Measurements from ENCODE around the gene TEX13C. TPM values are rescaled to one million over a fixed set of nuclear protein-coding genes. Genes with fewer than 3 reads are reported as not detected.
"Not testable (repeated sequence)": the region's sequence is repeated elsewhere in the genome, so short reads cannot be mapped to it uniquely, and the experiment has no call there.

Gene TEX13C
- total and polyA plus RNA-seq, 7 experiments from 2014 or later = not detected

DNA sequence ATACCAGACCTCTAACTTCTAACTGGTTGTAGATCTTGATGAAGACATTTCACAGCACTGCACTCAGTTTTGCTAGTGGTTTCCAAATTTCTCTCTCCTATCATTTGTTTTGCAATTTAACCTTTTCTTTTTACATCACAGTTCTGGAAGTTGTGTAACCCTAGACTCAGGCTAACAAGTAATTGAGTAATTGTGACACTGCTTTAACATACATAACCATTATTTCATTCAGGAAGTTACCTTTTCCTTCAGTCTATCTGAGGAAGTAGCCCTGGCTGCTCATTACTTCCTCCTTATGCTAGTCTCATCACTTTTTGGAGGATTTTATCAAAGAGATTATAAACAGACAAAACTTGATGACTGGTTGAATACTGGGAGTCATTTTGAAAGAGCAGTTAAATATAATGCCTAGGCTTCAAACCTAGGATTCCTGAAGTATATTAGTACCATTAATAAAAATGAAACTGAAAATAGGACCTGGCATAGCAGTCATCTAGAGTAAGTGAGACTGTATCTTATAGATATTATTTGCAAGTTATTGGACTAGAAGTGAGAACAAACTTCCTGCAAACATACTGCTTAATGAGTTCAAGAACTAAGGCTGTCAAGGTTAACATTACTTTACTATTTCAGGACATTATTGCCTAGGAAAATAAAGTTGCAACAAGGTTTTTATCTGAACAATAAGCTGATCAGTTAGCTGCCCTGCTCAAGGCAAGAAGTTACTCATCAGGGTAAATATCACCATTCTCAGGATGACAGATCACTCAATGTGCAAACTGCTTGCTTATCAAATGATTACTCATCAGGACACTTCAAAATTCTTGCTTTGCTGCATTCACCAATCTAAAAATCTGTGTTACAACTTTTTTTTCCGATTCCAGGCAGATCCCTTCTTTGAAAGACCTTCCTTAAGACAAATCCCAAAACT, 25.6 kb upstream of the TEX13C start:
- ATAC-seq (no peak), DNase-seq (no peak)
- H3K4me1 Mint-ChIP-seq = peaks cover 5 to 20% (median 16%) of the 10 kb centered on the region in 7 donors
- H3K36me3 Mint-ChIP-seq = no peaks in the 10 kb centered on the region
- H3K36me3 ChIP-seq (ENCODE audit: control insufficient read depth in 2 of 3, insufficient read depth in 3 of 3, low read length in 3 of 3) = no peaks in the 10 kb centered on the region
- ChIA-PET POLR2A (no interaction called here), CTCF (no interaction called here)
- H3K9me3 ChIP-seq (ENCODE audit: control insufficient read depth in 2 of 3, low read length in 3 of 3) = no peaks in the 10 kb centered on the region
- H3K27ac ChIP-seq (ENCODE audit: low read depth, low read length) = no peak overlapping the region
- H3K9me3 Mint-ChIP-seq = no peaks in the 10 kb centered on the region
- no peaks in the 10 kb centered on the region for H3K27me3 Mint-ChIP-seq
- no peak overlapping the region for H3K4me3 ChIP-seq (ENCODE audit: low read length)
- H3K4me1 ChIP-seq (ENCODE audit: control insufficient read depth in 2 of 2, insufficient read depth in 2 of 2, low read length in 2 of 2) = peaks cover 0 to 10% of the 10 kb centered on the region in 2 donors
- H3K27ac Mint-ChIP-seq = peak overlapping the region in 1 of 9 donors; percentile 65
- H3K4me3 Mint-ChIP-seq = peak overlapping the region in 3 of 10 donors; percentile 13 to 44 (median 28)
- intact Hi-C loops (cut with micrococcal nuclease) = no loop called here
- H3K27me3 ChIP-seq (ENCODE audit: control insufficient read depth in 2 of 2, insufficient read depth in 2 of 2, low read length in 2 of 2) = no peaks in the 10 kb centered on the region

DNA sequence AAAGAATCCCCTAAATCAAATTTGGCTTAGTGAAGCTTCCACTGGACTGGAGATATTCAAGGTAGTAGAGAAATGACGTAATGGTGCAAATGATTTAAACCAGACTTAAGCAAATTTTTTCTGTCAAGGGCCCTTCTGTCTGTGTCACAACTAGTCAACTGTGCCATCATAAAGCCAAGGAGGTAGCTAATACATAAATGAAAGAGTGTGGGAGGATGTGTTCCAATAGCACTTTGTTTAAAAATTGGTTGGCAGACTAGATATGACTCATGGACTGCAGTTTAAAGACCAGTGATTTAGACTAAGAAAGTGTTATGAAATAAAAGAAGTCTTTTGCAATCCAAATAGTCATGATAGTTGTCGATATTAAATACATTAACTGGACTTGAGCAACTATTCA, 24.3 kb upstream of the TEX13C start:
- H3K27ac Mint-ChIP-seq = peak overlapping the region in 1 of 9 donors; percentile 43
- CTCF ChIA-PET = no interaction called here
- Histone ChIP-seq H3K36me3 (ENCODE audit: control insufficient read depth in 2 of 3, insufficient read depth in 3 of 3, low read length in 3 of 3) (no peaks in the 10 kb centered on the region), H3K4me3 (ENCODE audit: low read length) (no peak overlapping the region), H3K9me3 (ENCODE audit: control insufficient read depth in 2 of 3, low read length in 3 of 3) (no peaks in the 10 kb centered on the region), H3K27me3 (ENCODE audit: control insufficient read depth in 2 of 2, insufficient read depth in 2 of 2, low read length in 2 of 2) (no peaks in the 10 kb centered on the region), H3K4me1 (ENCODE audit: control insufficient read depth in 2 of 2, insufficient read depth in 2 of 2, low read length in 2 of 2) (peaks cover 0 to 10% of the 10 kb centered on the region in 2 donors), H3K27ac (ENCODE audit: low read depth, low read length) (no peak overlapping the region)
- H3K36me3 Mint-ChIP-seq = no peaks in the 10 kb centered on the region
- DNase-seq (no peak), ATAC-seq (no peak)
- intact Hi-C loops (cut with micrococcal nuclease) = no loop called here
- H3K4me1 Mint-ChIP-seq = peaks cover 5 to 20% (median 16%) of the 10 kb centered on the region in 7 donors
- POLR2A ChIA-PET = no interaction called here
- no peaks in the 10 kb centered on the region for H3K27me3 Mint-ChIP-seq
- no peaks in the 10 kb centered on the region for H3K9me3 Mint-ChIP-seq
- H3K4me3 Mint-ChIP-seq = no peak overlapping the region

DNA sequence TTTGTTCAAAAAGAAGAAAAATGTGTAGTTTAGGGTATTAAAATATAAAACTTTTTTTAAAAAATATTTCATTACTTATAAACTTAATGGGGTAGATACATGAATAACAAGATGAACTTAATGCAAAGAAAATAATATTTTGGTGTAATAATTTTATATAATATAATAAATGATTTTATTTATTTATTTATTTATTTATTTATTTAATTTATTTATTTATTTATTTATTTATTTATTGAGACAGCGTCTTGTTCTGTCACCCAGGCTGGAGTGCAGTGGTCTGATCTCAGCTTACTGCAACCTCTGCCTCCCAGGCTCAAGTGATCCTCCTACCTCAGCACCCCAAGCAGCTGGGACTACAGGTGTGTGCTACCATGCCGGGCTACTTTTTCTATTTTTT, 20.8 kb upstream of the TEX13C start:
- Histone ChIP-seq H3K27me3 (ENCODE audit: control insufficient read depth in 2 of 2, insufficient read depth in 2 of 2, low read length in 2 of 2) (no peaks in the 10 kb centered on the region), H3K36me3 (ENCODE audit: control insufficient read depth in 2 of 3, insufficient read depth in 3 of 3, low read length in 3 of 3) (no peaks in the 10 kb centered on the region), H3K4me1 (ENCODE audit: control insufficient read depth in 2 of 2, insufficient read depth in 2 of 2, low read length in 2 of 2) (peaks cover 0 to 10% of the 10 kb centered on the region in 2 donors), H3K27ac (ENCODE audit: low read depth, low read length) (no peak overlapping the region), H3K9me3 (ENCODE audit: control insufficient read depth in 2 of 3, low read length in 3 of 3) (no peaks in the 10 kb centered on the region), H3K4me3 (ENCODE audit: low read length) (no peak overlapping the region)
- H3K27ac Mint-ChIP-seq = no peak overlapping the region
- no peak overlapping the region for H3K4me3 Mint-ChIP-seq
- no peaks in the 10 kb centered on the region for H3K9me3 Mint-ChIP-seq
- H3K4me1 Mint-ChIP-seq = peaks cover 2 to 15% (median 13%) of the 10 kb centered on the region in 7 donors
- POLR2A ChIA-PET = no interaction called here
- H3K27me3 Mint-ChIP-seq = no peaks in the 10 kb centered on the region
- no peak for DNase-seq
- intact Hi-C loops (cut with micrococcal nuclease) = no loop called here
- no peak for ATAC-seq
- H3K36me3 Mint-ChIP-seq = no peaks in the 10 kb centered on the region
- CTCF ChIA-PET = no interaction called here

DNA sequence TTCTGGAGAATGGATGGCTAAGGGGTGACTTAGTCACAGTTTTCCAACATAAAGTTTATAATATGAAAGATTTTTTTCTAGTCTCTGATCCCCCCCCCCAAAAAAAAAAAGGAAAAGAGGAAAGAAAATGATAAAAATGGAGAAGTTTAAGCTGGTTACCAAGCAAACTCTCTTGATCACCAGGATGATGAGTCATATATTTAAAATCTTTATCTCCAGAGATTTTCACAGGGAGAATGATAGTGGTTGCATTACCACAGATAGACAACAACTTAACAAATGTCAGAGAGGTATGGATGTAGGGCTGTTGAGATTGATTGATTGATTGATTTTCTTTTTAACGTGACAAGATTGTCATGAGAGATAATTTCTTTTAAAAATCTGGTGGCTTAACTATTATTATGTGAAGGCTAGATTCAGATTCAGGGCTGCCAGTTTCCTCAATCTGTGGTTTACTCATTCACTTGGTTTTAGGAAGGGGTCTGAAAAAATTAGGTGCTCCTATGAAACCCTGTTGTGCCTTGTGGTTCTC, 13.3 kb upstream of the TEX13C start:
- ATAC-seq (no peak), DNase-seq (no peak)
- no peaks in the 10 kb centered on the region for H3K4me1 Mint-ChIP-seq
- H3K9me3 ChIP-seq (ENCODE audit: control insufficient read depth in 2 of 3, low read length in 3 of 3) = no peaks in the 10 kb centered on the region
- ChIA-PET CTCF (no interaction called here), POLR2A (no interaction called here)
- peaks cover 0 to 5% (median 4%) of the 10 kb centered on the region in 5 donors for H3K27me3 Mint-ChIP-seq
- H3K4me3 Mint-ChIP-seq = no peak overlapping the region
- intact Hi-C loops (cut with micrococcal nuclease) = no loop called here
- H3K9me3 Mint-ChIP-seq = no peaks in the 10 kb centered on the region
- no peaks in the 10 kb centered on the region for H3K4me1 ChIP-seq (ENCODE audit: control insufficient read depth in 2 of 2, insufficient read depth in 2 of 2, low read length in 2 of 2)
- H3K27ac Mint-ChIP-seq = no peak overlapping the region
- no peaks in the 10 kb centered on the region for H3K36me3 ChIP-seq (ENCODE audit: control insufficient read depth in 2 of 3, insufficient read depth in 3 of 3, low read length in 3 of 3)
- no peaks in the 10 kb centered on the region for H3K36me3 Mint-ChIP-seq
- no peaks in the 10 kb centered on the region for H3K27me3 ChIP-seq (ENCODE audit: control insufficient read depth in 2 of 2, insufficient read depth in 2 of 2, low read length in 2 of 2)
- H3K4me3 ChIP-seq (ENCODE audit: low read length) = no peak overlapping the region
- no peak overlapping the region for H3K27ac ChIP-seq (ENCODE audit: low read depth, low read length)

DNA sequence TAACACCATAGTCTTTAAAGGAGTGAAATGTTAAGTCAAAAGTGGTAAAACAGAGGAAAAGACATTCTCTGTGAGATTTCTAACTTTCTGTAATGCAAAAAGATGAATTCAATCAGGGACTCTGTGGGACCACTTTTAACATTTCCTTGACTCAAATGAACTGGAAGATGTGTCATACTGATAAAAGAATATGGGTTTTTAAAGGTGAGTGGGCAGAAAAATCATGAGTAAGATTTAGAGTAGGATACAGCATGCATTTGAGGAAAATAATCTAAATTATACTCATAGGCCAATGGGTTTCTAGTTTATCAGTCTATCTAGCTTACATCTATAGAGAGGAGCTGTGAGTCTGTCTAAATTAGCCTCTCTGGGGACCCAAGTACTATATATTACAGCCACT, 11.0 kb upstream of the TEX13C start:
- Mint-ChIP-seq H3K27me3 (peaks cover 0 to 5% (median 4%) of the 10 kb centered on the region in 5 donors), H3K36me3 (no peaks in the 10 kb centered on the region), H3K27ac (no peak overlapping the region), H3K9me3 (peaks cover 0 to 3% (median 0%) of the 10 kb centered on the region in 11 donors), H3K4me1 (no peaks in the 10 kb centered on the region), H3K4me3 (no peak overlapping the region)
- H3K4me3 ChIP-seq (ENCODE audit: low read length) = no peak overlapping the region
- ChIA-PET CTCF (no interaction called here), POLR2A (no interaction called here)
- no peak for ATAC-seq
- no peaks in the 10 kb centered on the region for H3K4me1 ChIP-seq (ENCODE audit: control insufficient read depth in 2 of 2, insufficient read depth in 2 of 2, low read length in 2 of 2)
- H3K27me3 ChIP-seq (ENCODE audit: control insufficient read depth in 2 of 2, insufficient read depth in 2 of 2, low read length in 2 of 2) = no peaks in the 10 kb centered on the region
- no peaks in the 10 kb centered on the region for H3K36me3 ChIP-seq (ENCODE audit: control insufficient read depth in 2 of 3, insufficient read depth in 3 of 3, low read length in 3 of 3)
- H3K27ac ChIP-seq (ENCODE audit: low read depth, low read length) = no peak overlapping the region
- intact Hi-C loops (cut with micrococcal nuclease) = no loop called here
- no peak for DNase-seq
- H3K9me3 ChIP-seq (ENCODE audit: control insufficient read depth in 2 of 3, low read length in 3 of 3) = no peaks in the 10 kb centered on the region

DNA sequence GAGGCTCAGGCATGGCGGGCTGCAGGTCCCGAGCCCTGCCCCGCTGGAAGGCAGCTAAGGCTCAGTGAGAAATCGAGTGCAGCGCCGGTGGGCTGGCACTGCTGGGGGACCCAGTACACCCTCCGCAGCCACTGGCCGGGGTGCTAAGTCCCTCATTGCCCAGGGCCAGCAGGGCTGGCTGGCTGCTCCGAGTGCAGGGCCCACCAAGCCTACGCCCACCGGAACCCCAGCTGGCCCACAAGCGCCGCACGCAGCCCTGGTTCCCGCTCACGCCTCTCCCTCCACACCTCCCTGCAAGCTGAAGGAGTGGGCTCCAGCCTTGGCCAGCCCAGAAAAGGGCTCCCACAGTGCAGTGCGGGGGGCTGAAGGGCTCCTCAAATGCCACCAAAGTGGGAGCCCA, 505 bp upstream of the TEX13C start:
- DNase-seq; H3K4me3 Mint-ChIP-seq; H3K4me3 ChIP-seq (ENCODE audit: low read length); H3K36me3 ChIP-seq (ENCODE audit: control insufficient read depth in 2 of 3, insufficient read depth in 3 of 3, low read length in 3 of 3); ATAC-seq; H3K27me3 Mint-ChIP-seq; H3K9me3 ChIP-seq (ENCODE audit: control insufficient read depth in 2 of 3, low read length in 3 of 3); H3K4me1 ChIP-seq (ENCODE audit: control insufficient read depth in 2 of 2, insufficient read depth in 2 of 2, low read length in 2 of 2); H3K4me1 Mint-ChIP-seq; H3K27ac Mint-ChIP-seq; intact Hi-C loops (cut with micrococcal nuclease); H3K27me3 ChIP-seq (ENCODE audit: control insufficient read depth in 2 of 2, insufficient read depth in 2 of 2, low read length in 2 of 2); H3K27ac ChIP-seq (ENCODE audit: low read depth, low read length); CTCF ChIA-PET; H3K36me3 Mint-ChIP-seq; H3K9me3 Mint-ChIP-seq; POLR2A ChIA-PET: not testable (repeated sequence)

DNA sequence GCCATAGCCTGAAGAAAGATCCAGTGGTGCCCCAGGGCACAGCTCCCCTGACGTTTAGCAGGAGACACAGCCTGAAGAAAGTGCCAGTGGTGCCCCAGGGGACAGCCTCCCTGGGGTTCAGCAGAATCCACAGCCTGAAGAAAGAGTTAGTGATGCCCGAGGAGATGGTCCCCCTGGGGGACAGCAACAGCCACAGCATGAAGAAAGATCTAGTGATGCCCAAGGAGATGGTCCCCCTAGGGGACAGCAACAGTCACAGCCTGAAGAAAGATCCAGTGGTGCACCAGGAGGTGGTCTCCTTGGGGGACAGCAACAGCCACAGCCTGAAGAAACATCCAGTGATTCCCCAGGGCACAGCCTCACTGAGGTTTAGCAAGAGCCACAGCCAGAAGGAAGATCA, 2.8 kb downstream of the TEX13C start:
- Histone ChIP-seq H3K4me3 (ENCODE audit: low read length) (no peak overlapping the region), H3K36me3 (ENCODE audit: control insufficient read depth in 2 of 3, insufficient read depth in 3 of 3, low read length in 3 of 3) (no peaks in the 10 kb centered on the region), H3K9me3 (ENCODE audit: control insufficient read depth in 2 of 3, low read length in 3 of 3) (no peaks in the 10 kb centered on the region), H3K4me1 (ENCODE audit: control insufficient read depth in 2 of 2, insufficient read depth in 2 of 2, low read length in 2 of 2) (no peaks in the 10 kb centered on the region), H3K27ac (ENCODE audit: low read depth, low read length) (no peak overlapping the region), H3K27me3 (ENCODE audit: control insufficient read depth in 2 of 2, insufficient read depth in 2 of 2, low read length in 2 of 2) (no peaks in the 10 kb centered on the region)
- intact Hi-C loops (cut with micrococcal nuclease) = loop anchor here in 1 of 2 donors (5.0 kb wide), 1 partner anchor 915 kb away; no protein-coding TSS in a partner anchor
- no peak overlapping the region for H3K27ac Mint-ChIP-seq
- no peaks in the 10 kb centered on the region for H3K36me3 Mint-ChIP-seq
- no peak overlapping the region for H3K4me3 Mint-ChIP-seq
- no peak for DNase-seq
- H3K4me1 Mint-ChIP-seq = peaks cover 0 to 1% (median 0%) of the 10 kb centered on the region in 7 donors
- ATAC-seq = no peak
- ChIA-PET POLR2A (no interaction called here), CTCF (no interaction called here)
- H3K27me3 Mint-ChIP-seq = no peaks in the 10 kb centered on the region
- peaks cover 0 to 2% (median 0%) of the 10 kb centered on the region in 11 donors for H3K9me3 Mint-ChIP-seq

Data from naive thymus-derived CD4-positive, alpha-beta T cell (primary cell).